RCC 7860 (cell line): Measurements from ENCODE around the gene CIB4.
A peak's percentile ranks its signal among the peaks of the same experiment; 100 is the strongest.

Source experiments
- DNase-seq: peaks from one replicate; pipeline ENCODE4 v3.0.0-alpha.2; 2015; ENCODE audit warnings: low spot score
- FAIRE-seq: peaks from 2 replicates; lab custom pipeline; 2012; peaks lifted over from hg19 to GRCh38; lab: Jason Lieb, UNC

CIB4 gene

GRCh38 chr2:26645762-26646161 is 4.6 kb upstream of the CIB4 start:
- DNase-seq (no peak), FAIRE-seq (no peak)

DNA sequence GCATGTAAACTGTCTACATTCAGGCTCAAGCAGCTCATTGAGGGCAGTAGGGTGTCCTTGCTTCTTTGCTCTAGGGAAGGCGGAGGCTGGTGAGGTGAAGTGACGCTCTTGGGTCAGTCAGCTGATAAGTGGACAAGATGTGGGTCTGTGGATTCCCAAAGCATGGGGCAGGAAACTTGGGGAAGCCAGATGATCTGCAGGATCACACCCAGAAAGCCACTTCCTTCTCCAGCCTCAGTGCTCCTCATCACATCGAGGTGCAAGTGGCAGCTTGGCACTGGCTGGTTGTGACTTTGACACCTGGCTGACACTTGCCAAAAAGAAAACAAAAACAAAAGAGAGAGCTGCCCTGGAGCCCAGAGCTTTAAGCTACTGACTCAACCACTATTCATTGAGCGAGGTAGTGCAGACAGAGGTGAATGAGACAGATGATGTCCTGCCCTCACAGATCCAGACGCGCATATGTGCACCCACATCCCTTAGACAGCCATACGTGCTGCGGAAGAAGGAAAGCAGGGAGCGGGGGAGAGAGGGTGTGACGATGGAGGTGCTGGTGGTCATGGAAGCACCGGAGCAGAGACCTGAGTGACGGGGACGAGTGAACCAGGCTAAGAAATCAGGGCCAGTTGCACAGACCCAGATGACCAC is 3.1 kb upstream of the CIB4 start:
- FAIRE-seq (no peak), DNase-seq (no peak)

DNA sequence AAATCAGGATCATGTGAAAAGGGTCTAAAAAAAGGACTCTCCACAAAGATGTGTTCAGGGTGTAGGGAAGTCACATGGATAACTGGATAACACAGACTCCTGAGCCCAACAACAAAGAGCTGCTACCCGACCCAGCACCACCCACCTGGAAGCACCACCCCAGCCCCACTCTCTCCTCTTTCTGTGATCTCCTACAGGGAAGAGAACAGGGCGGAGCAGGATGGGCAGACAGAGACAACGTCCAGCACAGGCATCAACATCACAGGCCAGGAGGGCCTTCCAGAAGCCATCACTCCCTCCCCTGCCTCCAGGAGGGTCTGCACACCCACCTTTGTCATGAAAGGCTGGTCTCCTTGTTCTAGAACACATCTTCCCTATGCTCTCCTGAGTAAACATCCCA is 1.3 kb upstream of the CIB4 start:
- no peak for FAIRE-seq

DNA sequence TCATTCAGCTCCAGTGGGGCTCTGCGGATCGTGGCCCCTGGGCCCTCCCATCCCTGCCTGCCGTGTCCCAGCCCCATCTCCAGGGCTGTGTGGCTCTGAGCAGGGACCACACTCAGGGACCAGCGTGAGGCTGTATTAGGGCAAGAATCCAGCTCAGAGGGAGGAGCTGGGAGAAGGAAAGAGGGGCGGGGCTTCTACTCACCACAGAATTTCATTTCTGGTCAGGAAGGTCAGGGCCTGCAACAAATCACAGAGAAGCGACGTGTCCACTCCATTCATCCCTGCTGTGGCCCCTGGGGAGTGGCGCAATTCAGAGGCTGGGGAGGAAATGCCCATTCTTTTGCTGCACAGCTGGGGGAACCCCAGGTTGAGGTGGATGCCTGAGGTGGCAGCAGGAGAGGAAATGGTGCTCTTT is 828 bp downstream of the CIB4 start:
- peak; percentile 61 for DNase-seq
- FAIRE-seq = peak; percentile 8

More for the DNA sequence above, 1.3 kb upstream of the CIB4 start:
- no peak for DNase-seq

DNA sequence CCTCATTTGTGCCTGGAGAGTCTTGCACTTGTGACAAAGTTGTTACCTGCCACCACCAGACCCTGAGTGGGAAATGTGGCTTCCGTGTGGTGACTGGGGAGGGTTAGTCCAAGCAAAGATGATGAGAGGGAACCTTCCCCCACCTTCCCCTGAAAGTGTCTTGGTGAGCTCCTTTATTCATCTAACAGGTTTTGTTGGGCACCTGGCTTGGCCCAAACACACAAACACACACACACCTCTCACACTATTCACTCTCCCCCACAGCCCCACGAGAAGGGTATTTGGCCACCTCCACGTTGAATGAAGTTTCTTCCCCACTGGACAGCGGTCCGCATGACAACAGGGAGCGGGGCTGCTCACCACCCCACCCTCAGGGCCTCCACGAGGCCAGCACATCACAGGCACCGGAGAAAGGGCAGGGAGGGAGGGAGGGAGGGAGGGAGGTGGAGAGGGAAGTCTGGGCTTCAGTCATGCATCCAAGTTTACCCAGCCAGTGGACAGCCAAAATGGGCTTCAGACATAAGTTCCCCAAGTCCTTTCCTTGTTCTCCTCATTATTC is 1.4 kb downstream of the CIB4 start:
- no peak for DNase-seq
- FAIRE-seq = no peak

GRCh38 chr2:26637811-26638310 is 3.3 kb downstream of the CIB4 start:
- FAIRE-seq (no peak), DNase-seq (no peak)

DNA sequence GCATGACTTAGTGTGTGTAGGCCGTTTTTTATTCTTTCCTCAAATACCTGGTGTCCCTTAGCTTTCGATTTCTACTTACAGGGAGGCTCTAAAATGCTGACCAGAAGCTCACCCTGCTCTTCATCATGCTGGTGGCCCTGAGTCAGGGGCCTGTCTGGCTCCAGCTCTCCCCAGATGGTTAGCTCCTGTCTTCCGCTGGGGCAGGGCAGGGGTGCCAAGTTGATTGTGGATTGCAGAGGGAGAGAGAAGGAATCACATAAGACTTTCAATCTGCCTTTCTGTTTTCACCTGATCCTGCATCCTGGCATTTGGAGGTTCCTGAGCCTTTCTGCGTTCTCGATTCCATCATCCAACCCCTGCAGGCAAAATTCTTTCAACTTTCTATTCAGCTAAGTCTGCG is 4.2 kb downstream of the CIB4 start:
- FAIRE-seq (no peak), DNase-seq (no peak)

DNA sequence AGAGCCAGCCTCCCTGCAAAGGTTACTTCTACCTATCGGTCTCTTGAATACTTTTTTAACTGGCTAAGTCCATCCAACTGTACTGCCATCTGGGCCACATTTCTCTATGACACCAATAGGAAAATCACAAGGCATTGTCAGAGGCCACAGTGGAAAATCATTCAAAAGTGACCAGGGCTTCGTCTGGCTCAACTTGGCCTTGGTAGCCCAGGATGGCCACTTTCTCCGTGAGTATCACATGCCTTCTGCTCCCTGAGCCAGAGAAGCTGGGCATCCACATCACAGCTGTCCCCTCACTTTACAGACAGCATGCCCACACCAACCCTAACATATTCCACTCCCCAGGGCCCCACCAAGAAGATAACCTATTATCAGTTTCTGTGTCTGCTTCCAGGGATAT is 5.8 kb downstream of the CIB4 start:
- FAIRE-seq = no peak

GRCh38 chr2:26634636-26635230 is 6.4 kb downstream of the CIB4 start:
- no peak for DNase-seq
- no peak for FAIRE-seq

More for the DNA sequence above, 5.8 kb downstream of the CIB4 start:
- no peak for DNase-seq

- DNase-seq = no peak
- no peak for FAIRE-seq
Measured at GRCh38 chr2:26633993-26634595, 7.1 kb downstream of the CIB4 start.

GRCh38 chr2:26633351-26633945 is 7.7 kb downstream of the CIB4 start:
- FAIRE-seq = no peak
- no peak for DNase-seq

DNA sequence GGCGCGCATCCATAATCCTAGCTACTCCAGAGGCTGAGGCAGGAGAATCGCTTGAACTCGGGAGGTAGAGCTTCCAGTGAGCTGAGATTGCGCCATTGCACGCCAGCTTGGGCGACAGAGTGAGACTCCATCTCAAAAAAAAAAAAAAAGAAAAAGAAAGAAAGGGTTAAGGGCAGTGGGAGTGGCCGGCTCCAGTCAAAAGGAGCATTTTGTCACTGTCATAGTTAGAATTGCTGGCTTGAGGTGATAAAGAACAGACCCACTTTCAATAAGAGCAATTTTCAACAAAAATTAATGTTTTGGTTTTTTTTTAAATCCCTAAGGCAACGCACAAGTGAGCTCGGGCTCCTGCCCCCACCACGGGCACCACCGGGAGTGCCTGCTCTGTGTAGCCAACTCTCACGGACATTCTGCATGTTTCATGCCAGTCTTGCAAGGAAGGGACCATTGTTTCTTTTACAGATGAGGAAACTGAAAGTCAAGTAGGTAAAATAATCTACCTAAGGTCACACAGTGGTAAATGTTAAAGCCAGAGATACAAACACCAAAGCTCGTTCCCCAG is 8.5 kb downstream of the CIB4 start:
- no peak for FAIRE-seq
- no peak for DNase-seq

- DNase-seq = no peak
- no peak for FAIRE-seq
Measured at GRCh38 chr2:26631401-26632170, 9.6 kb downstream of the CIB4 start.

- peak; percentile 62 for DNase-seq
Measured at GRCh38 chr2:26630669-26631360, 10.4 kb downstream of the CIB4 start.

GRCh38 chr2:26630235-26630634 is 10.9 kb downstream of the CIB4 start:
- DNase-seq (no peak), FAIRE-seq (no peak)

More at GRCh38 chr2:26630669-26631360, 10.4 kb downstream of the CIB4 start:
- peak; percentile 29 for FAIRE-seq

- no peak for DNase-seq
- no peak for FAIRE-seq
Measured at GRCh38 chr2:26629751-26630150, 11.4 kb downstream of the CIB4 start.

GRCh38 chr2:26629346-26629630 is 11.9 kb downstream of the CIB4 start:
- no peak for DNase-seq
- no peak for FAIRE-seq

- no peak for DNase-seq
- FAIRE-seq = no peak
Measured at GRCh38 chr2:26628561-26629345, 12.4 kb downstream of the CIB4 start.
